Neural progenitor cell (in vitro differentiated cells): ENCODE measurements around the gene TENM3. TPM values are rescaled to one million over a fixed set of nuclear protein-coding genes. Genes with fewer than 3 reads are reported as not detected.
"Not testable (repeated sequence)": the region's sequence is repeated elsewhere in the genome, so short reads cannot be mapped to it uniquely, and the experiment has no call there.

ENCODE experiments used
- DNase-seq: peaks from one replicate; pipeline ENCODE4 v3.0.0-alpha.2; 2016; ENCODE audit warnings: low spot score
- H2AFZ ChIP-seq: fragments of 200-600 bp; sonication (generic); replicated peaks from 2 replicates; pipeline ENCODE4 v1.6.1; 2016; ENCODE audit warnings: antibody characterized with exemption
- H3F3A ChIP-seq: fragments of 200-600 bp; sonication (generic); 2 replicates; pipeline ENCODE4 v1.6.1; 2016; ENCODE audit warnings: antibody characterized with exemption, low read depth
- H3K27ac ChIP-seq: fragments of 200-600 bp; sonication (generic); 2 replicates; pipeline ENCODE4 v1.5.1; 2016; ENCODE audit warnings: mild to moderate bottlenecking
- H3K27me3 ChIP-seq: fragments of 200-600 bp; sonication (generic); 2 replicates; pipeline ENCODE4 v1.6.1; 2016; ENCODE audit warnings: mild to moderate bottlenecking, moderate library complexity
- H3K36me3 ChIP-seq: fragments of 200-600 bp; sonication (generic); 2 replicates; pipeline ENCODE4 v1.5.1; 2016
- H3K4me1 ChIP-seq: fragments of 200-600 bp; sonication (generic); 2 replicates; pipeline ENCODE4 v1.6.1; 2016; ENCODE audit warnings: mixed run types
- H3K4me2 ChIP-seq: fragments of 200-600 bp; sonication (generic); 2 replicates; pipeline ENCODE4 v1.6.1; 2016
- H3K4me3 ChIP-seq: fragments of 200-600 bp; sonication (generic); 2 replicates; pipeline ENCODE4 v1.5.1; 2016
- H3K79me2 ChIP-seq: fragments of 200-600 bp; sonication (generic); 2 replicates; pipeline ENCODE4 v1.6.1; 2016; ENCODE audit warnings: low read depth
- H3K9ac ChIP-seq: fragments of 200-600 bp; sonication (generic); 2 replicates; pipeline ENCODE4 v1.6.1; 2016
- H3K9me3 ChIP-seq: fragments of 200-600 bp; sonication (generic); 2 replicates; pipeline ENCODE4 v1.5.1; 2016; ENCODE audit warnings: low read depth
- H4K20me1 ChIP-seq: fragments of 200-600 bp; sonication (generic); 2 replicates; pipeline ENCODE4 v1.6.1; 2016; ENCODE audit warnings: low read depth
- H3K27ac Mint-ChIP-seq: 3 replicates; pipeline ENCODE4 v1.8.0; 2021; ENCODE audit warnings: mixed read lengths
- H3K27me3 Mint-ChIP-seq: 2 replicates; pipeline ENCODE4 v1.8.0; 2022; ENCODE audit warnings: low read depth, mild to moderate bottlenecking, inconsistent platforms, moderate library complexity, mixed read lengths; ENCODE audit not compliant: insufficient read depth
- H3K36me3 Mint-ChIP-seq: 3 replicates; pipeline ENCODE4 v1.8.0; 2021; ENCODE audit warnings: mixed read lengths
- H3K4me1 Mint-ChIP-seq: 3 replicates; pipeline ENCODE4 v1.8.0; 2021; ENCODE audit warnings: mixed read lengths
- H3K4me3 Mint-ChIP-seq: 3 replicates; pipeline ENCODE4 v1.8.0; 2021; ENCODE audit warnings: mild to moderate bottlenecking, moderate library complexity, mixed read lengths
- H3K9me3 Mint-ChIP-seq: 3 replicates; pipeline ENCODE4 v1.8.0; 2020; ENCODE audit warnings: mixed read lengths
- CTCF ChIP-seq: fragments of 200-600 bp; sonication (generic); IDR thresholded peaks from 2 replicates; pipeline ENCODE4 v1.5.1; 2017; ENCODE audit warnings: antibody characterized with exemption, mild to moderate bottlenecking
- EZH2 ChIP-seq: fragments of 200-600 bp; sonication (generic); IDR thresholded peaks from 2 replicates; pipeline ENCODE4 v1.6.1; 2017; ENCODE audit warnings: antibody characterized with exemption, mild to moderate bottlenecking, moderate library complexity
- EZH2phosphoT487 ChIP-seq: fragments of 200-600 bp; sonication (generic); IDR thresholded peaks from 2 replicates; pipeline ENCODE4 v1.6.1; 2017; ENCODE audit warnings: antibody characterized with exemption
- total RNA-seq: library from RNA; depleted of rRNA; stranded (reverse); fragments of >200 nt; gene quantifications from 2 replicates; pipeline ENCODE4 v1.2.3, GENCODE V29; 2015; ENCODE audit warnings: low replicate concordance

The TENM3 gene
- total RNA-seq, 1 donor from 2014 or later, result 78.7 TPM

GRCh38 chr4:182384631-182385091, 141.5 kb downstream of the TENM3 start:
- DNase-seq, result peak; percentile 64
- H3K4me3 ChIP-seq, result peak overlapping the region; percentile 23
- Mint-ChIP-seq H3K36me3 (peaks cover 68% of the 10 kb centered on the region), H3K4me1 (peaks cover 17% of the 10 kb centered on the region), H3K27ac (peak overlapping the region; percentile 78), H3K27me3 (peaks cover 3% of the 10 kb centered on the region), H3K9me3 (peaks cover 6% of the 10 kb centered on the region), H3K4me3 (no peak overlapping the region)
- no peak overlapping the region for H2AFZ ChIP-seq
- TF ChIP-seq CTCF, result no peak
- no peak for TF ChIP-seq EZH2
- TF ChIP-seq EZH2phosphoT487, result no peak
- no peak overlapping the region for H3K9ac ChIP-seq
- peak overlapping the region; percentile 93 for H3K27ac ChIP-seq
- H4K20me1 ChIP-seq, result no peaks in the 10 kb centered on the region
- H3K79me2 ChIP-seq, result no peaks in the 10 kb centered on the region
- H3K36me3 ChIP-seq, result peaks cover 8% of the 10 kb centered on the region
- peak overlapping the region; percentile 59 for H3K4me2 ChIP-seq
- H3K9me3 ChIP-seq, result no peaks in the 10 kb centered on the region
- H3K4me1 ChIP-seq, result peaks cover 21% of the 10 kb centered on the region
- no peaks in the 10 kb centered on the region for H3K27me3 ChIP-seq
- peaks cover 22% of the 10 kb centered on the region for H3F3A ChIP-seq

- Histone ChIP-seq H3K9ac (no peak overlapping the region), H4K20me1 (no peaks in the 10 kb centered on the region), H2AFZ (no peak overlapping the region), H3K4me3 (no peak overlapping the region), H3F3A (peaks cover 22% of the 10 kb centered on the region), H3K36me3 (peaks cover 8% of the 10 kb centered on the region), H3K4me2 (no peak overlapping the region), H3K27me3 (no peaks in the 10 kb centered on the region), H3K9me3 (no peaks in the 10 kb centered on the region), H3K27ac (no peak overlapping the region), H3K4me1 (peaks cover 21% of the 10 kb centered on the region), H3K79me2 (no peaks in the 10 kb centered on the region)
- Mint-ChIP-seq H3K4me3 (no peak overlapping the region), H3K36me3 (peaks cover 65% of the 10 kb centered on the region), H3K27ac (no peak overlapping the region), H3K9me3 (peaks cover 6% of the 10 kb centered on the region), H3K4me1 (peaks cover 17% of the 10 kb centered on the region), H3K27me3 (peaks cover 3% of the 10 kb centered on the region)
- no peak for DNase-seq
- no peak for TF ChIP-seq CTCF
- no peak for TF ChIP-seq EZH2
- TF ChIP-seq EZH2phosphoT487, result no peak
Measured at GRCh38 chr4:182385897-182386296, 142.7 kb downstream of the TENM3 start.

GRCh38 chr4:182386576-182386975, 143.4 kb downstream of the TENM3 start:
- H3K4me1 Mint-ChIP-seq, result peaks cover 17% of the 10 kb centered on the region
- peaks cover 22% of the 10 kb centered on the region for H3F3A ChIP-seq
- H3K36me3 Mint-ChIP-seq, result peaks cover 60% of the 10 kb centered on the region
- not testable (repeated sequence) for H3K27me3 ChIP-seq, H2AFZ ChIP-seq, H3K27ac ChIP-seq, H3K9me3 Mint-ChIP-seq, H3K9me3 ChIP-seq, H3K4me2 ChIP-seq, H4K20me1 ChIP-seq, H3K4me3 Mint-ChIP-seq, H3K4me3 ChIP-seq, H3K36me3 ChIP-seq, H3K27me3 Mint-ChIP-seq, H3K79me2 ChIP-seq, H3K9ac ChIP-seq, H3K27ac Mint-ChIP-seq, DNase-seq
- peaks cover 21% of the 10 kb centered on the region for H3K4me1 ChIP-seq

GRCh38 chr4:182391111-182391684, 148.0 kb downstream of the TENM3 start:
- no peaks in the 10 kb centered on the region for H3K36me3 ChIP-seq
- H4K20me1 ChIP-seq, result no peaks in the 10 kb centered on the region
- no peak for TF ChIP-seq EZH2phosphoT487
- no peak for TF ChIP-seq EZH2
- TF ChIP-seq CTCF, result no peak
- H3F3A ChIP-seq, result no peaks in the 10 kb centered on the region
- no peak overlapping the region for H3K9ac ChIP-seq
- no peaks in the 10 kb centered on the region for H3K9me3 ChIP-seq
- H2AFZ ChIP-seq, result no peak overlapping the region
- peaks cover 2% of the 10 kb centered on the region for H3K4me1 Mint-ChIP-seq
- H3K4me2 ChIP-seq, result no peak overlapping the region
- H3K9me3 Mint-ChIP-seq, result no peaks in the 10 kb centered on the region
- no peak overlapping the region for H3K27ac Mint-ChIP-seq
- H3K4me3 ChIP-seq, result no peak overlapping the region
- no peaks in the 10 kb centered on the region for H3K27me3 ChIP-seq
- no peak overlapping the region for H3K27ac ChIP-seq
- no peaks in the 10 kb centered on the region for H3K79me2 ChIP-seq
- H3K4me3 Mint-ChIP-seq, result no peak overlapping the region
- H3K27me3 Mint-ChIP-seq, result no peaks in the 10 kb centered on the region
- H3K36me3 Mint-ChIP-seq, result peaks cover 25% of the 10 kb centered on the region
- no peak for DNase-seq
- no peaks in the 10 kb centered on the region for H3K4me1 ChIP-seq
